AG20443 (cell line): Measurements from ENCODE around the gene COP1.
"Not testable (repeated sequence)": the region's sequence is repeated elsewhere in the genome, so short reads cannot be mapped to it uniquely, and the experiment has no call there.

Source experiments
- DNase-seq: peaks from one replicate; pipeline ENCODE4 v3.0.0; 2012; ENCODE audit warnings: low spot score, mixed read lengths

COP1 gene

GRCh38 chr1:176033881-176034280 is 173.2 kb downstream of the COP1 start:
- peak; percentile 9 for DNase-seq

GRCh38 chr1:176033474-176033873 is 173.6 kb downstream of the COP1 start:
- no peak for DNase-seq

GRCh38 chr1:176032040-176032645 is 174.9 kb downstream of the COP1 start:
- DNase-seq: no peak

- DNase-seq: no peak
These were observed 177.5 kb downstream of the COP1 start for GRCh38 chr1:176029609-176030008.

GRCh38 chr1:176029155-176029554 is 177.9 kb downstream of the COP1 start:
- no peak for DNase-seq

GRCh38 chr1:176027934-176028333 is 179.2 kb downstream of the COP1 start:
- DNase-seq: not testable (repeated sequence)

- DNase-seq: no peak
These were observed 184.5 kb downstream of the COP1 start for GRCh38 chr1:176022574-176022973.

GRCh38 chr1:176017722-176018121 is 189.4 kb downstream of the COP1 start:
- DNase-seq: no peak

GRCh38 chr1:176009951-176010350 is 197.1 kb downstream of the COP1 start:
- DNase-seq: no peak

- not testable (repeated sequence) for DNase-seq
These were observed 199.2 kb downstream of the COP1 start for GRCh38 chr1:176007756-176008389.

- not testable (repeated sequence) for DNase-seq
These were observed 212.4 kb downstream of the COP1 start for GRCh38 chr1:175994660-175995059.

- not testable (repeated sequence) for DNase-seq
These were observed 214.3 kb downstream of the COP1 start for GRCh38 chr1:175992825-175993224.

GRCh38 chr1:175992202-175992601 is 214.9 kb downstream of the COP1 start:
- not testable (repeated sequence) for DNase-seq

- DNase-seq: no peak
These were observed 222.3 kb downstream of the COP1 start for GRCh38 chr1:175984813-175985212.

- DNase-seq: no peak
These were observed 222.9 kb downstream of the COP1 start for GRCh38 chr1:175984057-175984812.

GRCh38 chr1:175983363-175983762 is 223.7 kb downstream of the COP1 start:
- DNase-seq: not testable (repeated sequence)

- no peak for DNase-seq
These were observed 226.0 kb downstream of the COP1 start for GRCh38 chr1:175981128-175981527.

GRCh38 chr1:175978926-175979325 is 228.2 kb downstream of the COP1 start:
- no peak for DNase-seq

- DNase-seq: no peak
These were observed 228.6 kb downstream of the COP1 start for GRCh38 chr1:175978476-175978875.

GRCh38 chr1:175976865-175977642 is 230.0 kb downstream of the COP1 start:
- no peak for DNase-seq

- DNase-seq: no peak
These were observed 237.9 kb downstream of the COP1 start for GRCh38 chr1:175969231-175969630.

- DNase-seq: peak; percentile 48
These were observed 238.5 kb downstream of the COP1 start for GRCh38 chr1:175968486-175969172.
